SU-DHL-6 (cell line): ENCODE data around the gene FBN1.

Experiments
- EZH2phosphoT487 ChIP-seq: fragments of 200-600 bp; sonication (generic), shearing (Covaris generic); conservative IDR thresholded peaks from 2 replicates; pipeline ENCODE4 v1.6.1; 2018; ENCODE audit warnings: mild to moderate bottlenecking, antibody characterized with exemption, low read length, moderate library complexity, mixed read lengths
- TF ChIP-seq, protein P1 (sequence below): fragments of 200-600 bp; sonication (generic); IDR thresholded peaks from one replicate; pipeline ENCODE4 v1.5.1; 2017; ENCODE audit warnings: antibody characterized with exemption, mild to moderate bottlenecking, low read length, moderate library complexity; ENCODE audit not compliant: insufficient read depth, poor library complexity, severe bottlenecking

DNA sequence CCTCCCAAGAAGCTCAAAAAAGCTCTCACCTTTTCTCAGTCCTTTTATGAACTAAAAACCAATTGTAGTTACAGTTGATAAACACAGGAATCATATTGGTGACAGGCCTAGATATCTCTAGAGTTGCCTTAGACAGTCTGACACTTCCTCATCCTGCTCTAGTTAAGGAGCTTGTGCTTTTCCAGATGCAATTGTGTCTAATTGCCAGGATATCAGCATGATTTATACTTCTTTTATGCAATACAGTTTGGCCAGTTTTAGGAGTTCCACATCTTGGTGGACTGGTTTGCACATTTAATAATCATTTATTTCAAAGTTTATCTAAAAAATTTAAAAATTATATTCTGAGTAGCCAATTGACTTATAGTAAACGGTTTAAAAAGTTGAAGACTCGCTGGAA, 218.6 kb downstream of the FBN1 start:
- TF ChIP-seq, protein P1, sequence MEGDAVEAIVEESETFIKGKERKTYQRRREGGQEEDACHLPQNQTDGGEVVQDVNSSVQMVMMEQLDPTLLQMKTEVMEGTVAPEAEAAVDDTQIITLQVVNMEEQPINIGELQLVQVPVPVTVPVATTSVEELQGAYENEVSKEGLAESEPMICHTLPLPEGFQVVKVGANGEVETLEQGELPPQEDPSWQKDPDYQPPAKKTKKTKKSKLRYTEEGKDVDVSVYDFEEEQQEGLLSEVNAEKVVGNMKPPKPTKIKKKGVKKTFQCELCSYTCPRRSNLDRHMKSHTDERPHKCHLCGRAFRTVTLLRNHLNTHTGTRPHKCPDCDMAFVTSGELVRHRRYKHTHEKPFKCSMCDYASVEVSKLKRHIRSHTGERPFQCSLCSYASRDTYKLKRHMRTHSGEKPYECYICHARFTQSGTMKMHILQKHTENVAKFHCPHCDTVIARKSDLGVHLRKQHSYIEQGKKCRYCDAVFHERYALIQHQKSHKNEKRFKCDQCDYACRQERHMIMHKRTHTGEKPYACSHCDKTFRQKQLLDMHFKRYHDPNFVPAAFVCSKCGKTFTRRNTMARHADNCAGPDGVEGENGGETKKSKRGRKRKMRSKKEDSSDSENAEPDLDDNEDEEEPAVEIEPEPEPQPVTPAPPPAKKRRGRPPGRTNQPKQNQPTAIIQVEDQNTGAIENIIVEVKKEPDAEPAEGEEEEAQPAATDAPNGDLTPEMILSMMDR, result no peak
- TF ChIP-seq EZH2phosphoT487, result no peak
